Measurements from ENCODE around the gene AMZ1.
A peak's percentile ranks its signal among the peaks of the same experiment; 100 is the strongest.

Gene AMZ1

DNA sequence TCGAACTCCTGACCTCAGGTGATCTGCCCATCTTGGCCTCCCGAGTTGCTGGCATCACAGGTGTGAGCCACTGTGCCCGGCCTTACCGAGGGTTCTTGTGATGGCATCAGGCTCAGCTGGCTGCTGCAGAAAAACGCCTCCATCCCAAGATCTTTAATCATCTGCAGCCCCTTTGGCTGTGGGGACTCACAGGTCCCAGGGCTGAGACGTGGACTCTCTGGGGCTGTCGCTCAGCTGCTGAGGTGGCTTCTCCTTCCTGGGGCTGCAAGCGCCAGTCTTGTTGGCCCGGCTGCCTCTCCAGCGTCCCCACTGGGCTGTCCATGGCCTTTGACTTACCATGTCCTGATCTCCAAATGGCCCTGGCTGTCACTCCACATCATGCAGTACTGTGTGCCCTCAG lies 20.0 kb downstream of the AMZ1 start:
- H2BK120ac ChIP-seq (ENCODE audit: low read depth, low read length), result no peak overlapping the region
- H3K18ac ChIP-seq (ENCODE audit: low read length), result no peak overlapping the region
- no peak overlapping the region for H3K56ac ChIP-seq (ENCODE audit: low read length)
- H3K27ac ChIP-seq (ENCODE audit: low read depth, low read length), result no peak overlapping the region
- no peak overlapping the region for H2BK15ac ChIP-seq (replicated peaks; ENCODE audit: low read depth)
- H3K79me2 ChIP-seq (ENCODE audit: control insufficient read depth, insufficient read depth, low read length), result no peaks in the 10 kb centered on the region
- H3K4ac ChIP-seq (ENCODE audit: low read depth, low read length), result no peak overlapping the region
- no peak overlapping the region for H3K9ac ChIP-seq (ENCODE audit: low read length)
- DNase-seq, result no peak
- H4K5ac ChIP-seq (ENCODE audit: low read length), result no peak overlapping the region
- no peak overlapping the region for H2AK5ac ChIP-seq (ENCODE audit: low read length)
- no peak overlapping the region for H2BK5ac ChIP-seq (ENCODE audit: low read length)
- H3K4me2 ChIP-seq (ENCODE audit: low read length), result no peak overlapping the region
- H3K79me1 ChIP-seq (ENCODE audit: low read length), result no peaks in the 10 kb centered on the region
- no CpG with 5 or more reads among the region's 10 CpGs for WGBS (ENCODE audit: extremely low coverage, insufficient coverage, low lambda C conversion rate)
- H3K4me3 ChIP-seq (ENCODE audit: low read length), result no peak overlapping the region
- peaks cover 4% of the 10 kb centered on the region for H3K4me1 ChIP-seq (ENCODE audit: control insufficient read depth, low read depth, low read length)
- H3K23ac ChIP-seq (ENCODE audit: low read length), result no peak overlapping the region
- H3K36me3 ChIP-seq (ENCODE audit: control insufficient read depth, insufficient read depth, low read length), result no peaks in the 10 kb centered on the region
- H3K27me3 ChIP-seq (ENCODE audit: insufficient read depth, low read length, poor library complexity), result no peaks in the 10 kb centered on the region
- no peak overlapping the region for H4K8ac ChIP-seq (ENCODE audit: low read depth, low read length)

DNA sequence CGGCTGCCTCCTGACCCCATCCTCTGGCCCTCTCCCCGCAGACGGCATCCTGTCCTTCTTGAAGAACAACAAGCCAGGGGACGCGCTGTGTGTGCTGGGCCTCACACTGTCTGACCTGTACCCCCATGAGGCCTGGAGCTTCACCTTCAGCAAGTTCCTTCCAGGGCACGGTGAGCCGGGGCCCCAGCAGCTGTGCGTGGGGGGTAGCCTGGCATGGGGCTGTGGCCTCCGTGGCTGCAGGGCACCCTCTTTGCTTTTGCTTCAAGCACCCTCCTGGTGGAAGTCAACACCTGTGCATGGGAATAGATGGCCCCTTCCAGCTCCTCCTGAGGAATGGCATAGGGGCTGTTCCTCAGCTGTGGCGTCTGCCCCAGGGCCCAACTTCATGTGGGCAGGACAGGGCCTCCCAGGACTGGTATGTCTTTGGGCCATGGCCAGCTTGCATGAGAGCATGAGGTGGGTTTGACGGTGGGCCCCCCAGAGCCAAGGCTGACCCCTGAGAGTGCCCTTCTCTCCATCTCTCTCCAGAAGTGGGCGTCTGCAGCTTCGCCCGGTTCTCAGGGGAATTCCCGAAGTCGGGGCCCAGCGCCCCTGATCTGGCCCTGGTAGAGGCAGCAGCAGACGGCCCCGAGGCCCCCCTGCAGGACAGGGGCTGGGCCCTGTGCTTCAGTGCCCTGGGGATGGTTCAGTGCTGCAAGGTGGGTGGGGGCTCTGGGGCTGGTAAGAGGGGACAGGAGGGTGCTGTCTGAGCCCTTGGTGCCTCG lies 20.7 kb downstream of the AMZ1 start:
- no CpG with 5 or more reads among the region's 20 CpGs for WGBS (ENCODE audit: extremely low coverage, insufficient coverage, low lambda C conversion rate)
- Histone ChIP-seq H2BK15ac (replicated peaks; ENCODE audit: low read depth) (no peak overlapping the region), H4K8ac (ENCODE audit: low read depth, low read length) (no peak overlapping the region), H3K4me1 (ENCODE audit: control insufficient read depth, low read depth, low read length) (peaks cover 4% of the 10 kb centered on the region), H2AK5ac (ENCODE audit: low read length) (no peak overlapping the region), H3K4ac (ENCODE audit: low read depth, low read length) (no peak overlapping the region), H3K79me1 (ENCODE audit: low read length) (no peaks in the 10 kb centered on the region), H4K5ac (ENCODE audit: low read length) (no peak overlapping the region), H3K36me3 (ENCODE audit: control insufficient read depth, insufficient read depth, low read length) (no peaks in the 10 kb centered on the region), H3K4me3 (ENCODE audit: low read length) (no peak overlapping the region), H3K27me3 (ENCODE audit: insufficient read depth, low read length, poor library complexity) (no peaks in the 10 kb centered on the region), H3K18ac (ENCODE audit: low read length) (no peak overlapping the region), H3K56ac (ENCODE audit: low read length) (no peak overlapping the region), H3K27ac (ENCODE audit: low read depth, low read length) (no peak overlapping the region), H3K79me2 (ENCODE audit: control insufficient read depth, insufficient read depth, low read length) (no peaks in the 10 kb centered on the region), H3K4me2 (ENCODE audit: low read length) (no peak overlapping the region), H3K9ac (ENCODE audit: low read length) (no peak overlapping the region), H2BK120ac (ENCODE audit: low read depth, low read length) (no peak overlapping the region), H2BK5ac (ENCODE audit: low read length) (no peak overlapping the region), H3K23ac (ENCODE audit: low read length) (no peak overlapping the region)
- no peak for DNase-seq

DNA sequence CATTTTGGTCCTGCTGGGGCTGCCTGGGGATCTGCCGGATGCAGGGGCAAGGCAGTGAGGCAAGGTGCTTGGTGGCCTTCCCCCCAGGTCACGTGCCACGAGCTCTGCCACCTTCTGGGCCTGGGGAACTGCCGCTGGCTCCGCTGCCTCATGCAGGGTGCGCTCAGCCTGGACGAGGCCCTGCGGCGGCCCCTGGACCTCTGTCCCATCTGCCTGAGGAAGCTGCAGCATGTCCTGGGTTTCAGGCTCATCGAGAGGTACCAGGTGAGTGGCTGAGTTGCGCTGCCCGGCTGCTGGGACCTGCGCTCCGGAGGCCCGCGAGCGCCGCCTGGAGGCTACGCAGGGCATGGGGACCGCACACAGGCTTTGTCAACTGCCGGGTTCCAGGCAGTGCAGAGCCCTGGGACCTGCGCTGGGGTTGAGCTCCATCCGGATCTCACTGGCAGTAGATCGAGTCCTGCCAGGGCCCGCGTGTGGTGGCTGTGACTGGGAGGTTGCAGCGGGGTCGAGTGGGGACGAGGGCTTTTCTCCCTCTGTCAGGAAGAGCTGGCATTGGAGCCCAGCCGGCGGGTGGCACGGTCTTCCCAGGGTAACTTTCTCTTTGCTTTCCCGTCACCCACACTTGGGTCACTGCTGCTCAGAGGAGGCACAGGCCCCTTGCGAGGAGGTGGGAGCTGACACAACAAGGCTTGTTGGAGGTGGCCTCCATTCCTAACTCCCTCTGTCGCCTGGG lies 21.7 kb downstream of the AMZ1 start:
- no peak overlapping the region for H3K4me3 ChIP-seq (ENCODE audit: low read length)
- H4K5ac ChIP-seq (ENCODE audit: low read length), result no peak overlapping the region
- no peak overlapping the region for H2BK15ac ChIP-seq (replicated peaks; ENCODE audit: low read depth)
- no peaks in the 10 kb centered on the region for H3K79me1 ChIP-seq (ENCODE audit: low read length)
- H3K18ac ChIP-seq (ENCODE audit: low read length), result no peak overlapping the region
- H3K27ac ChIP-seq (ENCODE audit: low read depth, low read length), result no peak overlapping the region
- H3K56ac ChIP-seq (ENCODE audit: low read length), result peak overlapping the region; percentile 64
- no peaks in the 10 kb centered on the region for H3K79me2 ChIP-seq (ENCODE audit: control insufficient read depth, insufficient read depth, low read length)
- H2AK5ac ChIP-seq (ENCODE audit: low read length), result no peak overlapping the region
- H3K36me3 ChIP-seq (ENCODE audit: control insufficient read depth, insufficient read depth, low read length), result no peaks in the 10 kb centered on the region
- H3K4me2 ChIP-seq (ENCODE audit: low read length), result no peak overlapping the region
- no CpG with 5 or more reads among the region's 35 CpGs for WGBS (ENCODE audit: extremely low coverage, insufficient coverage, low lambda C conversion rate)
- no peak overlapping the region for H3K4ac ChIP-seq (ENCODE audit: low read depth, low read length)
- no peaks in the 10 kb centered on the region for H3K27me3 ChIP-seq (ENCODE audit: insufficient read depth, low read length, poor library complexity)
- no peak overlapping the region for H3K9ac ChIP-seq (ENCODE audit: low read length)
- H3K23ac ChIP-seq (ENCODE audit: low read length), result no peak overlapping the region
- DNase-seq, result peak; percentile 87
- peaks cover 4% of the 10 kb centered on the region for H3K4me1 ChIP-seq (ENCODE audit: control insufficient read depth, low read depth, low read length)
- H4K8ac ChIP-seq (ENCODE audit: low read depth, low read length), result no peak overlapping the region
- no peak overlapping the region for H2BK5ac ChIP-seq (ENCODE audit: low read length)
- no peak overlapping the region for H2BK120ac ChIP-seq (ENCODE audit: low read depth, low read length)

DNA sequence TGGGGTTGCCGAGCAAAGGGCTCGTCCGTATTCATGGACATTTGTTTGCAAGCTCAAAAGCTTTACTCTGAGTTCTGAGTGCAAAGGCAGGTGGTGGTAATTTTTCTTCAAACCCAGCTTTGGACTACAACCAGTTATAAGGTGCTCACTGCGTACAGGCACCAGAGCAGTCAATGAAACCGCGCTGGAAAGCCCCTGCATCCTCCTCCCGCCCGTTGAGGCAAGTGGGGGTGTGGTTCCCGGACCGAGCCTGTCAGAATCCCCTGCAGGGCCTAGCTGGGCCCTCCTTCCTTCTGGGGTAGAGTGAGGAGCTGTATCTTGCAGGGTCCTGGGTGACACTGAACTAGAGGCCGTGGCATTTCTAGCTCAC lies 22.3 kb downstream of the AMZ1 start:
- Histone ChIP-seq H3K56ac (ENCODE audit: low read length) (no peak overlapping the region), H3K4me3 (ENCODE audit: low read length) (no peak overlapping the region), H2BK15ac (replicated peaks; ENCODE audit: low read depth) (no peak overlapping the region), H2BK120ac (ENCODE audit: low read depth, low read length) (no peak overlapping the region), H3K27me3 (ENCODE audit: insufficient read depth, low read length, poor library complexity) (no peaks in the 10 kb centered on the region), H2BK5ac (ENCODE audit: low read length) (no peak overlapping the region), H4K5ac (ENCODE audit: low read length) (no peak overlapping the region), H3K79me2 (ENCODE audit: control insufficient read depth, insufficient read depth, low read length) (no peaks in the 10 kb centered on the region), H2AK5ac (ENCODE audit: low read length) (no peak overlapping the region), H3K4me1 (ENCODE audit: control insufficient read depth, low read depth, low read length) (peaks cover 4% of the 10 kb centered on the region), H4K8ac (ENCODE audit: low read depth, low read length) (no peak overlapping the region), H3K18ac (ENCODE audit: low read length) (no peak overlapping the region), H3K79me1 (ENCODE audit: low read length) (no peaks in the 10 kb centered on the region), H3K23ac (ENCODE audit: low read length) (no peak overlapping the region), H3K9ac (ENCODE audit: low read length) (no peak overlapping the region), H3K36me3 (ENCODE audit: control insufficient read depth, insufficient read depth, low read length) (no peaks in the 10 kb centered on the region), H3K4me2 (ENCODE audit: low read length) (no peak overlapping the region), H3K4ac (ENCODE audit: low read depth, low read length) (no peak overlapping the region), H3K27ac (ENCODE audit: low read depth, low read length) (no peak overlapping the region)
- DNase-seq, result no peak
- WGBS (ENCODE audit: extremely low coverage, insufficient coverage, low lambda C conversion rate), result no CpG with 5 or more reads among the region's 11 CpGs

DNA sequence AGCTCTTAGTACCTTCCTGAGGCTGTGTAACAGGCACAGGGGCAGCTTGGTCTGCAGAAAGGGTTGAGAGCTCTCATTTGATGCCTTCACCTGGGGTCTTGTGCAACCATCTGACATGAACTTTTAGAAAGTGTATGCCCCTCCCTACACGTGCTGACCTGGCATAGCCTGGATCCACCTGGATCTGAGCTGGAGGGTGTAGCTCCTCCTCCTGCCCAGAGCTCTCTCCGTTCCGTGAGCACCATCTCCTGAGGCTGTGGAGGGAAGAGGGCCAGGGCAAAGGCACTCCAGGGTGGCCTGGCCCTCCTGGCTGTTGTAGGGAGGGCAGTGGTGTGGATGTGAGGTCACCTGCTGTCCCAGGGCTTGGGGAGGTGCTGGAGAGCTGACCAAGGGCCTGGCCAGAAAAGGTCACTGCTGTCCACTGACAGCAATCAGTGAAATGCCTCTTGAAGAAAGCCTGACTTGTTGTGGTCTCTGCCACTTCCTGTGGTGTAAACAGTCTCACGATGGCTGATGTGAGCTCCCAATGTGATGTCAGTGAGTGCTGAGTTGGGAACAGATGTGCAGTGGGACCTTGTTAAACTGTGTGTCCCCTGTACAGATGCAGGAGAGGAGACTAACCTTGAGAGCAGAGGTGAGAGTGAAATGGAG lies 23.0 kb downstream of the AMZ1 start:
- no peak overlapping the region for H2BK5ac ChIP-seq (ENCODE audit: low read length)
- peaks cover 4% of the 10 kb centered on the region for H3K4me1 ChIP-seq (ENCODE audit: control insufficient read depth, low read depth, low read length)
- H3K36me3 ChIP-seq (ENCODE audit: control insufficient read depth, insufficient read depth, low read length), result no peaks in the 10 kb centered on the region
- no peaks in the 10 kb centered on the region for H3K79me1 ChIP-seq (ENCODE audit: low read length)
- H3K4me2 ChIP-seq (ENCODE audit: low read length), result no peak overlapping the region
- no peak overlapping the region for H3K9ac ChIP-seq (ENCODE audit: low read length)
- no peaks in the 10 kb centered on the region for H3K27me3 ChIP-seq (ENCODE audit: insufficient read depth, low read length, poor library complexity)
- no peak for DNase-seq
- no peak overlapping the region for H4K8ac ChIP-seq (ENCODE audit: low read depth, low read length)
- no peak overlapping the region for H2BK15ac ChIP-seq (replicated peaks; ENCODE audit: low read depth)
- H3K4me3 ChIP-seq (ENCODE audit: low read length), result no peak overlapping the region
- WGBS (ENCODE audit: extremely low coverage, insufficient coverage, low lambda C conversion rate), result no CpG with 5 or more reads among the region's 4 CpGs
- H3K27ac ChIP-seq (ENCODE audit: low read depth, low read length), result no peak overlapping the region
- no peak overlapping the region for H3K18ac ChIP-seq (ENCODE audit: low read length)
- no peak overlapping the region for H3K56ac ChIP-seq (ENCODE audit: low read length)
- no peak overlapping the region for H4K5ac ChIP-seq (ENCODE audit: low read length)
- no peak overlapping the region for H3K4ac ChIP-seq (ENCODE audit: low read depth, low read length)
- H3K79me2 ChIP-seq (ENCODE audit: control insufficient read depth, insufficient read depth, low read length), result no peaks in the 10 kb centered on the region
- no peak overlapping the region for H2BK120ac ChIP-seq (ENCODE audit: low read depth, low read length)
- H2AK5ac ChIP-seq (ENCODE audit: low read length), result no peak overlapping the region
- H3K23ac ChIP-seq (ENCODE audit: low read length), result no peak overlapping the region
